ENCODE measurements around the gene C4A.
A peak's percentile ranks its signal among the peaks of the same experiment; 100 is the strongest.
"Not testable (repeated sequence)": the region's sequence is repeated elsewhere in the genome, so short reads cannot be mapped to it uniquely, and the experiment has no call there.

Gene C4A

GRCh38 chr6:32035283-32036013 is 53.6 kb downstream of the C4A start:
- not testable (repeated sequence) for DNase-seq (ENCODE audit: low read depth)

DNA sequence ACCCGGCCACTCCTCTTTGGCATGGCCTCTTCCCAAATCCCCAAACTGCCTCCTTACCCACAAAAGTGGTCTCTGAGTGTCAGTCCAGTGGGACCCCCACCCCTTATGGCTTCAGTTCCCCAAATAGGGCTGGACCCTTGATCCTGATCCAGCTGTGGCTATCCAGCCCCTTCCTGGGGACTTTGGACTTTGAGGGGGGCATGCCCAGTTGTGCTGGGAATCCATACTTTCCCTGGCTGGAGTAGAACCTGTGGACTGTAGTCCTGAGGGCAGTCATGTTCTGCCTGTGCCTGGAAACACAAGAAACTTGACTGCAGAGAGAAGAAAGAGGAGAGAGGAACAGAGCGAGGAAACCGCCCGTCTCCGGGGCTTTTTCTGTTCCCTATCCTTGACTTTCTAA is 55.3 kb downstream of the C4A start:
- DNase-seq (ENCODE audit: low read depth), result not testable (repeated sequence)

- not testable (repeated sequence) for DNase-seq (ENCODE audit: low read depth)
These were observed 56.0 kb downstream of the C4A start, which contains the start of gene CYP21A2 for GRCh38 chr6:32037598-32038524. Gene CYP21A2 (plus strand): TSS chr6:32038415. CDS start chr6:32038423, 8 bp downstream.

- not testable (repeated sequence) for DNase-seq (ENCODE audit: low read depth)
These were observed 57.0 kb downstream of the C4A start for GRCh38 chr6:32038878-32039277.

- not testable (repeated sequence) for DNase-seq (ENCODE audit: low read depth)
These were observed 57.7 kb downstream of the C4A start for GRCh38 chr6:32039321-32040274.

GRCh38 chr6:32040299-32041049 is 58.6 kb downstream of the C4A start:
- not testable (repeated sequence) for DNase-seq (ENCODE audit: low read depth)

DNA sequence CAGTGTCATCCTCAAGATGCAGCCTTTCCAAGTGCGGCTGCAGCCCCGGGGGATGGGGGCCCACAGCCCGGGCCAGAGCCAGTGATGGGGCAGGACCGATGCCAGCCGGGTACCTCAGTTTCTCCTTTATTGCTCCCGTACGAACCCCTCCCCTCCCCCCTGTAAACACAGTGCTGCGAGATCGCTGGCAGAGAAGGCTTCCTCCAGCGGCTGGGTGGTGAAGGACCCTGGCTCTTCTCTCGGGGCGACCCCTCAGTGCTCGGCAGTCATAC is 59.1 kb downstream of the C4A start:
- not testable (repeated sequence) for DNase-seq (ENCODE audit: low read depth)

DNA sequence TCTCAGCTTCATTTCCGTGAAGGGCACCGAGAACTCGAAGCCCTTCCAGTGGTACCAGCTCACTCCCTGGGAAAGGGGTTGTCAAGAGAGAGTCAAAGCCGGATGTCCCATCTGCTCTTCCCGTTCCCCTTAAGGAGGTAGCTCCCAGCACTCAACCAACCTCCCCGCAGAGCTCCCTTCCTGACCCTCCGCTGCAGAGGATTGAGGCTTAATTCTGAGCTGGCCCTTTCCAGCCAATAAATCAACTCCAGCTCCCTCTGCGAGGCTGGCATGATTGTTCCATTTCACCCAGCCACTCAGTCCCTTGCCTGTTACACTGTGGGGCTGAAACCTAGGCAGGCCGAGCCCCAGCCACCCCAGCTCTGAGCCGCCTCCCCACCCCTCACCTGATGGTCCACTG is 59.5 kb downstream of the C4A start:
- not testable (repeated sequence) for DNase-seq (ENCODE audit: low read depth)

DNA sequence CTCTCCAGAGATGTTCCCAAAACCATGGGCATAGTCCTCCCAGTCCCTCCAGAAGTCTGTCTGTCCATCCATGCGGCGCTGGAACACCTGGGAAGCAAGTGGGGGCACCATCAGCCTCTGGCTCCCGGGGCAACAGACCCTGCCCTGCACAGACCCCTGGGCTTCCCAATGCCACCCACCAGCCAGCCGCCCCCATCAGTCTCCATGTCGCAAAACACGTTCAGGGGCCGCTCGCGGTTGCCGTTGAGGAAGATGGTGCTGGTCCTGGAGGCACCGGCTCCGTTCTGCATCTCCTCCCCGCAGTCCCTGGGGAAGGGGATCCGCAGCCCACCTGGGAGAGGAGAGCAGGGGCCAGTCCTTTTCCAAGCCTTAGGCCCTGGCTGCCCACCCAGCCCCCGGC is 60.4 kb downstream of the C4A start:
- not testable (repeated sequence) for DNase-seq (ENCODE audit: low read depth)

DNA sequence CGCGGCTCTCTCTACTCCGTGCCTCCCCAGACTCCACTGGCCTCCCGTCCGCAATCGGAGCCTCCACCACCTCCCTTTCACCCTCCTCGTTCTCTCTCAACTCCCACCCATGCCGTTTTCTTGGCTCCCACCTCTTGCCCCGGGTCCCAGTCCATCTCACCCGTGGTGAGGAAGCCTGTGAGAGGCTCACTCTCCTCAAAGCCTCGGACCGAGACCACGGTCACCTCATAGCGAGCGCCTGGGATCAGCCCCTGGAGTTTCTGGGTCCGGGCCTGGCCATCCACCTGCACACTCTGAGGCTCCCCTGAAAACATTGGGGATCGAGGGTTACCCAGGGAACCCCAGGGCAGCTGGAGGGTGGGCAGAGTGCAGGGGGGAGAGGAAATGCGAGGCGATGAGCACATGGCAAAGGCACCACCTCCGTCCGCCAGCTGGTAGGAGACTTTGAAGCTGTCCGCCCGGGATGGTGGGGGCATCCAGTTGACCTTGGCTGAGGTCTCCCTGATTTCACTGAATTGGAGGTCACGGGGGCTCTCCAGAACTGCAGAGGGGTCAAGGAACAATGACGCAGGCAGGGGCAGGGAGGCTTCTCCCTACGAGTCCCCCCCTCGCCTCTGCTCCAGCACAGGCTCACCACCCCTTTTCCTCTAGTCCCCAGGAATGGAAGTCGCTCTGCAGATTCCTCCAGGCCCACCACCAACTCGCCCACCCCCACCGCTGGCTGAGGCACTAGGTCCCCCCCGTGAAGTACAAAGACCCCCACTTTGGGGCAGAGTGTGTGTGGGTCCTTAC is 61.9 kb downstream of the C4A start:
- not testable (repeated sequence) for DNase-seq (ENCODE audit: low read depth)

DNA sequence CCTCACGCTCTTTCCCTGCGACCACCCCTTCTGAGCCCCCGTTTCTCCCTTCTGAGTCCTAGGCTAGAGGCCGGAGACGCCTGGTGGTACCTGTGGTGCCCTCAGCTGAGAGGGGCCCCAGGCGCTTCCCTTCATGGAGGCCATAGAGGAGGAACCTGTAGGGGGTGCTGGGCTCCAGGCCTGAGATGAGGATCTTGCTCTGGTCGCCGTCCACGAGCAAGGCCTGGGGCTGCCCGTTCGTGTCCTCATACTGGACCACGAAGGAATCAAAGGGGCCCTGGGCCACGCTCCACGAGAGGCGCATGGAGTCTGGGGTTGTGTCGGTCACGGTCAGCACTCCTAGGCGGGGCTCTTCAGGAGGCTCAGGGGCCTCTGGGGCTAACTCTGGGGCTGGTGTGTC is 63.1 kb downstream of the C4A start:
- DNase-seq (ENCODE audit: low read depth), result not testable (repeated sequence)

- no peak for DNase-seq (ENCODE audit: low read depth)
These were observed 64.1 kb downstream of the C4A start for GRCh38 chr6:32045811-32046449.

GRCh38 chr6:32046450-32047083 is 64.7 kb downstream of the C4A start:
- DNase-seq (ENCODE audit: low read depth), result no peak

DNA sequence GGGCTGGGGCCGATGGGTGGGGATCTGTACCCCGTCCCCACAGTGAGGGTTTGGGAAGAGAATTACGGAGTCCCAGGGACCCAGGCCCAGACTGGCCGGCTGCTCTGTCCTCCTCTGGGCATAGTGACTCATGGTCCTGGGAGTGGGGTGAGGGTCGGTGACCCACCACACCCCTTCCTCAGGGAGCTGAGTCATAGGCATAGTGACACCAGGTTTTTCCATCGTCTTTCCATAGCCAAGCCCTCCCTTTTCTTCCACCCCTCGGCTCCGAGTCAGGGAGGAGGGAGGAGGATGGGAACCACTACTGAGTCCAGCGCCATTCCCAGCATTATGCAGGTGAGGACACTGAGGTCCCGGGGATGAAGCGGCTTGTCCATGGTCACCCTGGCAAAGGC is 65.2 kb downstream of the C4A start:
- no peak for DNase-seq (ENCODE audit: low read depth)

DNA sequence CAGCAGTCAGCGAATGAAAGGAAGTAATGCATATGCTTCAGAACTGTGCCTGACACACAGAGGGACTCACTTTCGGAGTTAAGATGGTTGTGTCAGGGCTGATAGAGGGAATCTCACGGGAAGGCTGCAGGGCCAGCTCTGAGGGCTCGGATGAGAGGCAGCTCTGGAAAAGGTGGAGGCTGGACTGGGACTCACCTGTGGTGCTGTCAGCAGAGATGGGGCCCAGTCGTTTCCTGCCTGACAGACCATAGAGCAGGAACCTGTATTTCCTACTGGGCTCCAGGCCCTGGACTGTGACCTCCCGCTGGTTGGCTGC is 65.6 kb downstream of the C4A start:
- no peak for DNase-seq (ENCODE audit: low read depth)

- DNase-seq (ENCODE audit: low read depth), result peak; percentile 62
These were observed 66.3 kb downstream of the C4A start for GRCh38 chr6:32047855-32048766.

- DNase-seq (ENCODE audit: low read depth), result not testable (repeated sequence)
These were observed 67.3 kb downstream of the C4A start for GRCh38 chr6:32049149-32049548.

DNA sequence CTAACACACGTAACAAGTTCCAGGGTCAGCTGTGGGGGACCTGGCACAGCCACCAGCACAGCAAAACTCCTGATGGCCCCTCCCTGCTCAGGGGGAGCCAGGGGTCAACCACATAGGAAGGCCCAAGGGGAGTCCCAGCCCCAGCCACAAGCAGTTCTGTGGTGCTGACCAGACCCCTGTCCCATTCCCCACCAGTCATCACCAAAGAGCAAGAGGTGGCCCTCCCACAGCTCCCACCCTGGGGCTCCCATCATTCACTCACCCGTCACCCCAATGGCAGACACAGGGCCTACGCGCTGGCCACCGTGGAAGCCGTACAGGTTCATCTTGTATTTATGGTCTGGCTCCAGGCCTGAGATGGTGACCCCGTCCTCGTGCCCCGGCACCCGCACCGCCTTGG is 67.9 kb downstream of the C4A start:
- DNase-seq (ENCODE audit: low read depth), result not testable (repeated sequence)

DNA sequence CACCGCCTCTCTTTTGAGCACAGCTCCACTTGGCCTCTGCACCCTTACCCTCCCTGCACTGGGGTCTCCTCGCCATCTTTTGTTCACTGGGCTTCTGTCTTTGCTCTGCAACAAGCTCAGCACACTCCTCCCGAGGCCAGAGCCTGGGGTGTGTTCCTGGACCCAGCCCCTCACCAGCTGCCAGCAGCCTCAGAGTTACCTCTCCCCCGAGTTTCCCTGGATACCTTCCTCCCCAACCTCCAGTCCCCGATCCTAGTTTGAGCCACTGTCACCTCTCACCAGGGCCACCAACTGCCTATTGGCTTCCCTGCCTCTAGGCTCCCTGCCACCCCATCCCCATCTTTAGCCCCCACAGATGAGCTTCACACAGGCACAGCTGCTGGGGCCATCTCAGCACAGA is 68.7 kb downstream of the C4A start:
- no peak for DNase-seq (ENCODE audit: low read depth)

Measured in activated T-cell treated with anti-CD3 and anti-CD28 coated beads for 1 hour (primary cell).